ENCODE measurements around the gene CHRNE.
"Not testable (repeated sequence)": the region's sequence is repeated elsewhere in the genome, so short reads cannot be mapped to it uniquely, and the experiment has no call there.

Gene CHRNE

GRCh38 chr17:4881761-4882555 lies 20.9 kb downstream of the CHRNE start:
- DNase-seq, result peak; percentile 66 to 67

GRCh38 chr17:4880857-4881256 lies 22.0 kb downstream of the CHRNE start:
- DNase-seq, result no peak

GRCh38 chr17:4879601-4880000 lies 23.3 kb downstream of the CHRNE start:
- no peak for DNase-seq

DNA sequence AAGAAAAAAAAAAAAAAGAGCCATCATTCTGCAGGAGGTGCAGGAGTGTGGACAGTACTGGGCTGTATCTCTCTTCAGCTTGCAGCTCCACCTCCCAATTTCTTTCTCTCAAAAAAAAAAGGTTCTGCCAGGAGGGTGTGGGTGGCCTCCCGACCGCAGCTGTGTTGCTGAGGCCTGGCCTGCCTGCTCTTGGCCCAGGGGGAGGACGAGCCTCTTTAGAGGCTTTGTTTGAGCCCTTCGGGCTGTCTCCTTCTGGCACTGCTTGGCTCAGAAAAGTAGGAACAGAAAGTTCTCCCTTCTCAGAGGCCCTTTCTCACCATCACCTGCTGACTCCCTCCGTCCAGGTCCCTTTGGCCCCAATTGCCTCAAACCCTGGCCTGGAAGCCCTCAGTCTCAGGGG lies 25.8 kb downstream of the CHRNE start:
- no peak for DNase-seq

DNA sequence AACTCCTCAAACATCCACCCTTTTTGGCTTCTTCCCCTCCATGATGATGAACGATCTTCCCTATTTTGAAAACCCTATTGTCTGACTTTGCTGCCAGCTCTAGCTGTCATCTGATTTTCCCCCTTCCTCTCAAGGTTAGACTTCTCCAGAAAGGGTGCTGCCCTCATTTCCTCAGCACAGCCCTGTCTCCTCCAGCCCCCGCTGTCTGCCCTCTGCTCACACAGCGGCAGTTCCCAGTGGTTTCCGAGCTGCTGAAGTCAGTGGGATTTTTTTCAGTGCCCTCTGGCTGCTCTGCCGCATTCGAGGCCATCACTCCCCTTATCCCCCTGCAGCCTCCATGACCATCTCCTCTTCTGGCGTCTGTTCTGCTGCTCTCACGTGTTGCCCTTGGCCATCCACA lies 30.1 kb downstream of the CHRNE start:
- DNase-seq, result no peak

DNA sequence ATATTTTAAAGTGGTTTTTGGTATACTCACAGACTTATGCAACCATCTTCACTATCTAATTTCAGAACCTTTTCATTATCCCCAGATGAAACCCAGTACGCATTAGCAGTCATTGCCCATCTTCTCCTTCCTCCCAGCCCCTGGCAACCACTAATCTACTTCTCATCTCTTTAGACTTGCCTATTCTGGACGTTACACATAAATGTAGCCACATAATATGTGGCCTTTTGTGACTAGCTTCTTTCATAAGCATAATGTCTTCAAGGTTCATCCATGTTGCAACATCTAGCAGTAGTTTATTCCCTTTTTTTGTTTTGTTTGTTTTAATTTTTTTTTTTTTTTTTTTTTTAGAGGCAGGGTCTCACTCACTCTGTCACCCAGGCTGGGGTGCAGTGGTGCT lies 32.0 kb downstream of the CHRNE start:
- no peak for DNase-seq

- not testable (repeated sequence) for DNase-seq
These were observed 33.6 kb downstream of the CHRNE start for GRCh38 chr17:4869058-4869998.

DNA sequence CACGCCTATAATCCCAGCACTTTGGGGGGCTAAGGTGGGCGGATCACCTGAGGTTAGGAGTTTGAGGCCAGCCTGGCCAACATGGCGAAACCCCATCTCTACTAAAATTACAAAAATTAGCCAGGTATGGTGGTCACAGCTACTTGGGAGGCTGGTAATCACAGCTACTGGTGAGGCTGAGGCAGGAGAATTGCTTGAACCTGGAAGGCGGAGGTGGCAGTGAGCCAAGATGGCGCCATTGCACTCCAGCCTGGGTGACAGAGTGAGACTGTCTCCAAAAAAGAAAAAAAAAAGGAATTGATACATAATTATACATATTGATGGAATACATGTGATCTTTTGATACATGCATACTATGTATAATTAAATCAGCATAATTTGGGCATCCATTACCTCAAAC lies 35.4 kb downstream of the CHRNE start:
- not testable (repeated sequence) for DNase-seq

DNA sequence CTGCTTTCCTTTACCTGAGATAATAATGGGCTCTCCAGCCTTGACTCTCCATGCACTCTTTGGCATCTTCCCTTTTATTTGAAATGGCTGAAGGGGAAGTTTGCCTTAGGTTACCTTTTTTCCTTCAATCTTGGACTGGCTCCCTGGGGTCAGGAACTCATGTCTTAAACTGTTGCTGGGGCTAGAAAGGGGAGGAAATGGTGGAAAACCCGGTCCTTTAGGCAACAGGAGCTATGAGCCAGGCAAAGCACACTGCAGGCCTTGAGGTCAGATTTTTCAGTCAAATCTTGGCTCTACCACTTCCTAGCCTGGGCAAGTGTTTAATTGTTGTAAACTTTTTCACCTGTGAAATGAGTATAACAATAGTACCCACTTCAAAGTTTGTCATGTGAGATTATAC lies 39.6 kb downstream of the CHRNE start:
- DNase-seq, result no peak

DNA sequence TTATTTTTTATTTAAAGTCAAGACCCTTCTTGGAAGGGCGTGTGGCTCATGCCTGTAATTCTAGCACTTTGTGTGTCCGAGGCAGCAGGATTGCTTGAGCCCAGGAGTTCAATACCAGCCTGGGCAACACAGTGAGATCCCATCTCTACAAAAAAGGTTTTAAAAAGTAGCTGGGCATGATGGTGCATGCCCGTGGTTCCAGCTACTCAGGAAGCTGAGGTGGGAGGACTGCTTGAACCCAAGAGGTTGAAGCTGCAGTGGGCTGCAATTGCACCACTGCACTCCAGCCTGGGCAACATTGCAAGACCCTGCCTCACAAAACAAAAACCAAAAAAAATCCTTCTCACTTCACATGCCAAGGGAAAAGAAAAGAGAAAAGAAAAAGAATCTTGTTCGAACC lies 40.2 kb downstream of the CHRNE start:
- no peak for DNase-seq

- DNase-seq, result no peak
These were observed 41.8 kb downstream of the CHRNE start for GRCh38 chr17:4861052-4861451.

DNA sequence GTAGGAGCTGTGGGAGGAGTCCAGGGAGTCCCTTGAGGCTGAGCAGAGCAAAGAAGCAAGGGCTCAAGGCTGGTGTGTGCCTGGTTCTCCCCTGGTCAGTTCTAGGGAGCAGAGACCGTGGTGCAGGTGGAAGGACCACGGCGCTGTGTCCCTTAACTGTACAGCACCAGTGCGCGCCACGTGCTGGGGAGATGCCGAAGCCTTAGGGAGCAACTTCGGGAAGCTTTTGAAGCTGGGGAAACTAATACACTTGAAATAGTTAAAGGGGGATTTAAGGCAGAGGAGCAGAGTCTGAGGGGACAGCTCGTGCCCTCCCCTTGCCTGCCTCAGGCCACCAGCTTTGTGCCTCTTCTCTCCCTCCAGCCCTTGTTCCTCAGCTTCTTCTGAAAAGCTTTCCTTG lies 42.2 kb downstream of the CHRNE start:
- DNase-seq, result no peak

DNA sequence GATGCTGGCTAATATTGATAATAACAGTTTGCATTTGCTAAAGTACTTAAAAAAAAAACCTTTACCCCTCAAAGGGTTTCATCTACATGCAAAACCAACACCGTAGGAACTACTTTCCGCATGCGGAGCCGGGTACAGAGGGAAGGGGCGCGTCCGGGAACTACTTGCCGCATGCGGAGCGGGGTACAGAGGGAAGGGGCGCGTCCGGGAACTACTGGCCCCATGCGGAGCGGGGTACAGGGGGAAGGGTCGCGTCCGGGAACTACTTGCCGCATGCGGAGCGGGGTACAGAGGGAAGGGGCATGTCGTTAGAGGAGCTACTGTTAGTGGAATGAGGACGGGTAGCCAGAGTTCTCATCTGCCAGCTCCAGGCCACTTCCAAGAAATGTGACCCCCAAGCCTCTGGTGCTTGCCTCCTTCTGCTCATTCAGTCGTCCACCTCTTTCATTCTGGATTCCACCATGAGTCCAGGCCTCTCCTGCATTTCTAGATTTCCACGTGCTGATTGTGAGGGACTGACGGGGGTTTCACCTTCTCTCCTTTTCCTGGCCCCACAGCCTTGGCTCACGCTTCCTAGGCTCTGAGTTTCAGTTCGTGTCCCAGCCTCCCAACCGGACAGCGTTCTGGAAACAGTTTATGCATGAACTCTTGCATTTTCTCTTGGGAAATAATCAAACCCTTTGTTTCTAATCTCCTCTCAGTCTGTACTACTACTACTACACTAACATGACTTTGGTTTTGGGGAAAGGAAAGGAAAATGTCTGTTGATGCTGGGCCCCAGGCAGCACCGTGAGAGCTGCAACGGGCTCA lies 42.9 kb downstream of the CHRNE start:
- no peak for DNase-seq

GRCh38 chr17:4858882-4859260 lies 44.0 kb downstream of the CHRNE start:
- DNase-seq, result no peak

GRCh38 chr17:4858068-4858881 lies 44.6 kb downstream of the CHRNE start:
- DNase-seq, result no peak

GRCh38 chr17:4857347-4857746 lies 45.6 kb downstream of the CHRNE start:
- DNase-seq, result not testable (repeated sequence)

- no peak for DNase-seq
These were observed 46.0 kb downstream of the CHRNE start for GRCh38 chr17:4856937-4857314.

DNA sequence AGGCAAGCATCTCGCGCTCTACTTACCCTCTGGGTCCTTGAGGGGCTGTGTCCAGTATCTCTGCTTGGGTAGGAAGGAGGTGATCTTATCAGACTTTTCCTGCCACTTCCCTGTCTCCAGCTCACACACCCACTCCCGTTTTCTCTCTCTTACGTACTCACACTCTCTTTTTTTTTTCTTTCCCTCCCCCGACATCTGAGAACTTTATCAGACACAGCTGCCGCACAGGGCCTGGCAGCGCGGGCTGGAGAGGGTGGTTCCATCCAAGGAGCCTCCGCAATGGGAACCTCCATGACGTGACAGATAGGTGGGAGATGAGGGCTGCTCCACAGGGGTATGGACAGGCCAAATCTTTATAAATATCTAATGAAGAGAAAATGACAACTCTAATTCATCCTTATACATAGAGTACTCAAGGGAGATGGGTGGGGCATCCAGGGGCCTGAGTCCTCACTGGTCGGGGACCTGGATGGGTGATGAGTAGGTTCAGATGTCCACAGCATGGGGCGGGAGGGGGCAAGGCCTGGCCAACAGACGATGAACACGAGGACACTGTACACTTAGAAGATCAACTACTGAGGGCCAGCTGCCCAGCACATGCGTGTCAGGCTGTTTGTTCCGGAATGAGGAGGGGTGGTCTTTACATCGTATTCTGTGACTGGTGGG lies 46.5 kb downstream of the CHRNE start:
- DNase-seq, result no peak

GRCh38 chr17:4854111-4854681 lies 48.7 kb downstream of the CHRNE start:
- no peak for DNase-seq

DNA sequence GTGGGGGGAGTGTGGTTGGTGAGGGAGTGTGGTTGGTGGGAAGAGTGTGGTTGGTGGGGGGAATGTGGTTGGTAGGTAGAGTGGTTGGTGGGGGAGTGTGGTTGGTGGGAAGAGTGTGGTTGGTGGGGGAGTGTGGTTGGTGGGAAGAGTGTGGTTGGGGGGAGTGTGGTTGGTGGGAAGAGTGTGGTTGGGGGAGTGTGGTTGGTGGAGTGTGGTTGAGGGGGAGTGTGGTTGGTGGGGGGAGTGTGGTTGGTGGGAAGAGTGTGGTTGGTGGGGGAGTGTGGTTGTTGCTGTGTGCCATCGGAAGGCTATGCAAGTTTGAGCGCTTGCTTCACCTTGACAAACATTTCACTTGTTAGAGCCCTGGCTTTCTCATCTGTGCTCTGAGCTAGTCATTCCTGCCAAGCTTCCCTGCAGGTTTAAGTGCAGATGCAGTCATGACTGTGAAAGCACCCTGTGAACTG lies 49.7 kb downstream of the CHRNE start:
- peak; percentile 1 to 42 for DNase-seq

DNA sequence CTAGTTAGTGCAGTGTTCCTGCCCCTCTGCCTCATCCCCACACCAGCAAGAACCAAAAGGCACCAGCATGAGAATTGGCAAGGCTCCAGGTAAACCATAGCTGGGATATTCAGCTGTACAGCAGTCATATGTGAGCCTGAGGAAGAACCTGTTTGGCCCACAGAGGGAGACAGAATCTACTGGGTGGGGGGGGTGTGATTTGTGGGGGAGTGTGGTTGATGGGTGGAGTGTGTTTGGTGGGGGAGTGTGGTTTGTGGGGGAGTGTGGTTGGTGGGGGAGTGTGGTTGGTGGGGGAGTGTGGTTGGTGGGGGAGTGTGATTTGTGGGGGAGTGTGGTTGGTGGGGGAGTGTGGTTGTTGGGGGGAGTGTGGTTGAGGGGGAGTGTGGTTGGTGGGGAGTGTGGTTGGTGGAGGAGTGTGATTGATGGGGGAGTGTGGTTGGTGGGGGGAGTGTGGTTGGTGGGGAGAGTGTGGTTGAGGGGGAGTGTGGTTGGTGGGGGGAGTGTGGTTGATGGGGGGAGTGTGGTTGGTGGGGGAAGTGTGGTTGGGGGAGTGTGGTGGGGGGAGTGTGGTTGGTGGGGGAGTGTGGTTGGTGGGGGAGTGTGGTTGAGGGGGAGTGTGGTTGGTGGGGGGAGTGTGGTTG lies 50.2 kb downstream of the CHRNE start:
- DNase-seq, result peak; percentile 7 to 44
